GM19438 (cell line): Measurements from ENCODE around the gene KHDRBS2.
A peak's percentile ranks its signal among the peaks of the same experiment; 100 is the strongest.

Experiments used
- ATAC-seq: cut with Tn5 transposase; IDR thresholded peaks from one replicate; pipeline ENCODE4 v1.9.1; 2021; ENCODE audit warnings: low read depth; ENCODE audit not compliant: unreplicated experiment

KHDRBS2 gene

DNA sequence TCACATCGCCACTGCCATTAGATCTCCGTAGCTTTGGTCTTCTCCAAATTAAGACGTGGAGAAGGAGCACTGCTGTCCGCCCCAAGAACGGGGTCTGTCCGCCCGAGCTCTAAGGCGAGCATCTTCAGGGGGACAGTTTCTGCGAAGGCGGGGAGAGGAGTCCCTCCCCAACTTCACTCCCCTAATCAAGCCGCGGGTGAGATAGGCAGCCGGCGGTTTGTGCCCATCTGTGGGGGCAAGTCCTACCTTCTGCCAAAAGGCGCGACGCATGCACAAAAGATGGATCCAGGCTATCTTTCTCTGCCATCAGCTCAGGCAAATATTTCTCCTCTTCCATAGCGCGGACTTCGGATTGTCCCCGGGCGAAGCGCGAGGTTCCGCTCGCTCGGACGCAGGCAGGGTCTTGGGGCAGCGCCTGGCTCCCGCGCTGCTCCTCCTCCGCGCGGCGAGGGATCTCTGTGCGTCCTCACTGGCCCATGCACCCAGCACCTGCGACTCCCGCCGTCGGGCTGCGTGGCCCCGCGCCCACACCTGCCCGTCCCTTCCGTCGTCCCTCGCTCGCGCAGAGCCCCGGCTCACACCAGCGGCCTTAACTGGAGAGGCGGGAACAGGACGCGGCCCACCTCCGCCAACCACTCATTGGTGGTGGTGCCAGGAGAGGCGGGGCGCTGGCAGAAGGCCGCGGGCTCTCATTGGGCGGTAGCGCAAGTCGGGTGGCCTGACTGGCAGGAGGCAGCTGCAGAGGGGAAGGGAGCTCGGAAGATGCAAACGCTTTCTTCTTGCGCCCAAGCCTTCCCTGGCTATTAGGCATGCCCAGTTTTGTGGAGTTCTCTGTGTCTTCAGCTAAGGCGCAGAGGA, at the start of gene KHDRBS2:
Gene KHDRBS2, minus strand, starts transcription at position 614 of the 858 bp plus-strand sequence.
- ATAC-seq: peak; percentile 100

DNA sequence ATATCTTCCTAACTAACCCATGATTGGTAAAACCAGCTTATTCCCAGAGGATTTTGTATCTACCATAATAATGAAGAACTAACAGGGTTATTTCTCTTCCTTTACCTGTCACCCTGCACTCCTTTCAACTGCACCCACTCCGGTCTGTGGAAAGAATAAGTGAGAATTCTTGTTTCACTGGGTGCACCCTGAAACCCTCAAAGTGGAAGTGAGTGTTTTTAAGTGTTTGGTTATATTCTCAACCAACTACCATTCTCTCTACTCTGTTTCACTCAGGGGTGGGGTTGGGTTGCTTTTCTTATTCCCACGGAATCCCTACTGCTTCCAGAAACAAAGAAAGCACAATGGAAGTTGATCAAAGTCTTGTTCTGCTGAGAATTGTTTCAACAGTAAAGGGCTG, 42.6 kb upstream of the KHDRBS2 start:
- ATAC-seq: no peak

DNA sequence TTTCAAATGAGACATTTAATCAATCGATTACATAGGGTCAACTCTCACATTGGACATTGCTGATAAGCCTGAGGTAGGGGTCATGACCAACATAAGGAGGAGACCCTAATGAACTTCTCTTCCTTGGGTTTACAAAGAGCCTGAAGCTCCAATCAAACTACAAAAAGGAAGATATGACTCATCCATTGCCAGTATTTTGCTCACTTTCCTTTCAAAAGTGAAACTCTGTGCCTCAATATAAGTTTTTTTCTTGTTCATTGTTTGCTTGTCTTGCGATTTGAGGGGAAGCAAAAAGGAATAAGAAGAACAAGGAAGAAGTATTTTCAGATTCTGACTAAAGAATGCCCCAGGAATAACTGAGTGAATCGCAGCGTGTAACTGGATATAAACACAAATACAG, 38.8 kb upstream of the KHDRBS2 start:
- no peak for ATAC-seq

DNA sequence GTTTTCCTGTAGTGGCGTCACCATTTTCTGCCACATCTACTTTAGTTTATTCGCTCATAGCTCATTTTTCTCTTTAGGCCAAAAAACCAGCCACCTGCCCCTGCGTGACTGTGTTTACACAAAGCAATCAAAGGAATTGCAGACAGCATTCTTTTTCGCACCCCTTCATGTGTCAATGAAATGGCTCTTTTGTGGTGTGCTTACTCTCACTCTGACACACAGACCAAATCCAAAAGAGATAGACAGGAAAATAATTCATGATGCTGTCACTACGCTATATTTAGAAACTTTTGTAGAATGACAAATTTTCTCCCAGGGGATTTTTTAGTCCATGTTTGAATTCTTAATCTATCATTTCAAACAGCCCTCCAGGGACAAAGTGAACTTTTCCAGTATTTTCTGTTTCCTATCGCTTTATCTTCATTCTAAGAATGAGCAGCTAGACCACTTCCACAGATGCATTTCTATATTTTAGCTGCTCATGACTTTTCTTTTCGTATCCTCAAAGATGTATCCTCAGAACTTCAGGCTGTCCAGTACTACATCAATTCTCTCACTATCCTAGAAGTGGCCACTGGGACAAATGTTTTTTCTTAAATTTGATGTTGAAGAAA, 37.9 kb upstream of the KHDRBS2 start:
- ATAC-seq: no peak

DNA sequence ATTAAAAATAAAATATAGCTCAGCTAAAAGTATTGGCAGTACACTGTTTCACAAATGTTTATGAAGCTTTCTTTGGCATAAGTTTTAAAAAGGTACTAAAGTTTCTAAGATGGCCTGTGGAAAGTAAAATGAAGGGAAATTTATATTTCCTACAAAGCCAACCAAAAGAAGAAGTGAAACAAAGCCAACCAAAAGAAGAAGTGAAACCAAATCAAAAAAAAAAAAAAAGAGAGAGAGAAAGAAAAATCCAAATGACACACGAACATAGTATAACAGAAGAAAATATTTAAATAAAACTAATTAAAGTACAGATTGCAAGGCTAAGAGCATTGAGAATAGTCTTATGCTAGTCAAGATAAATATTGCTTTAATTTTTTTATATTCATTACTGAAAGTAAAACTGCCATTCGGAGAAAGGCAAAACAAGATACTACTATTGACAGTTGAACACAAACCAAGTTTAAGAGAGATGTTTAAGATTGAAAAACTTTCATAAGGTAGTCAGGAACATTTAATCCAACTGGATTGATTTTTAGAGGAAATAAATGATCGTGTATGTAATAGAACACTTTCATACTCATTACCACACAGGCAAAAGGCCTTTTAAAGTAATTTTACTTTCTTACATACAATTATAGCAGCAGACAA, 12.8 kb upstream of the KHDRBS2 start:
- peak; percentile 90 for ATAC-seq

DNA sequence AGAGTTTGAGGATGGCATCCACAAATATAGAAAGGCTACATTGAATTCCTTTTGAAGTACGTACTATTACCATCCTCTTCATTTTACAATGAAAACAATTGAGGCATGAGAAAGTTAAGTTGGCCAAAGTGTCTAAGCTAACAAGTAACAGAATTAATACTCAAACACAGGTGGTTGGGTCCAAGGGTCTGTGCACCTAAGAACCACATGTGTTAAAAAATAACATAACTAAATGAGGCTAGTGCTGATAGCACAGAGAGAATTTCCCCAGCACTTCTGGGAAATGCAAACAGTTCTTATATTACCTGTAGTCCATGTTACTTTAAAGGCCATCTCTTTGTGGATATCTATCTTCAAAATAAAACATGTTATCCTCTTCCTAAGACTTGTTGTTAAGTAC, 10.5 kb upstream of the KHDRBS2 start:
- ATAC-seq: no peak

DNA sequence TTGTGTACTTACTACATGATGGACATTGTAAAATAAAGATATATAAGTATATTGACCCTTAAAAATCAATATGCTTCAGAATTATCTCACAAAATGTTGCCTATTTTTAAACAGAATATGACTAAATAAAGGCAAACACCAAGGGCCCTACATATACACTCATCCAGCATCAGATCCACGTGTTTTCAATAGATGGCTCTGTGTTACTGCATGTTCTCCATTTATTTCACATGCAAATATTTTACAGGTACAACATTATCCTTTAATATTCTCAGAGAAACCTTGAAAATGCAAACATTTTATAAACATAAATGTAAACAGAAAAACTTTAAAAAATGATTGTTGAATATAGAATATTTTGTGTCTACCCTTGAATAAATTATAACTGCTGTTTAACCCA, 2.9 kb upstream of the KHDRBS2 start:
- no peak for ATAC-seq

GRCh38 chr6:62288562-62288961, 2.5 kb upstream of the KHDRBS2 start:
- no peak for ATAC-seq

DNA sequence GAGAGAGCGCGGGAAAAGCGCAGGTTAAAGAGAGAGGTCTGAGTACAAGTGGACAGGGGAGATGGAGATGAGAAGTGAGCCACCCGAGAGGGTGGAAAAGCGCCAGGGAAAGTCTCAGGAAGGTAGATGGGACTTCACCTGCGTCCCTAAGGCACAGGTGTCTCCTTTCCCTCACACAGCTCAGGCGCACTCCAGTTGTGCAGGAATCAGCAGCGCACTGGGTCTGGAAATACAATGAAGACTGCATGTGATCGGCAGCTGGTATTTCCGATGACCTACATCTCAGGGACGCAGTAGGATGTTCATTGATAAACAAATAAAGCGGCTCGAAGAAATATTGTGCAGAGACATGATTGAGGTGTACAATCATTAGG, 432 bp upstream of the KHDRBS2 start:
- ATAC-seq: peak; percentile 10

DNA sequence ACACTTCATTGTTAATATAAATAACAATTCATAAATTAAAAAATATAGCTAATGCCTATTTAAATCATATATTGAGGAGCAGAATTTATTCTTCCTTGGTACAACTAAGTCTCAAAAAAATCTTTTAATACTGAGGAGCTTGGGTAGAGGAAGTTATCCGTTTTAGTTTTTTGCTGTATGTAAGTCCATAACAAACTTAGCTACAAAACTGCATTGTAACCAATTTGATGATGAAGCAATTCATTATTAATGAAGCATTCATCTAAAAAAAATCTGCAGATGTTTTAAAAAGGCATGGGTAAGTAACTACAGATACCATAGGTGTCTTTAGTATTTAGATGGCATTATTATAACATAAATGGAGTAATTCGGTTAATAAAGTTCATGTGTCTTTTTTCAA, 1.3 kb downstream of the KHDRBS2 start:
- ATAC-seq: no peak

GRCh38 chr6:62283796-62284411, 2.1 kb downstream of the KHDRBS2 start:
- no peak for ATAC-seq

DNA sequence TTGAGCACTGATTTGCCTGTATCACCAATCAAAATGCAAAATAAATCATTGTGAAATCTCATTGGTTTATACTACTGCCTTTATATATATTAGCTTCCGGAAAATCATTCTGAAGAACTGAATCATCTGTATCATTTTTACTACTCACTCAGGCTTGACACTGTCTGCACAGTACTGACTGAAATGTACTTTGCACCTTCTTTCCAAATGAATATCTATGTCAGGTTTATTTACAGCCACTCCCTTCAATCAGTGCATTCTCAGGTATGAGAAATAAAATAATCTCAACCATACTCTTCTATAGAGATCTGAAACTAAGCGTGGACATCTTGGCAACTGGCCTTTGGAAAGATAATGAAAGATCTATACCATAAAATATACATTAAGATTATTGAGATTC, 2.7 kb downstream of the KHDRBS2 start:
- ATAC-seq: no peak

- no peak for ATAC-seq
Measured at GRCh38 chr6:62280099-62280498, 5.9 kb downstream of the KHDRBS2 start.

- ATAC-seq: no peak
Measured at GRCh38 chr6:62272114-62272513, 13.9 kb downstream of the KHDRBS2 start.

DNA sequence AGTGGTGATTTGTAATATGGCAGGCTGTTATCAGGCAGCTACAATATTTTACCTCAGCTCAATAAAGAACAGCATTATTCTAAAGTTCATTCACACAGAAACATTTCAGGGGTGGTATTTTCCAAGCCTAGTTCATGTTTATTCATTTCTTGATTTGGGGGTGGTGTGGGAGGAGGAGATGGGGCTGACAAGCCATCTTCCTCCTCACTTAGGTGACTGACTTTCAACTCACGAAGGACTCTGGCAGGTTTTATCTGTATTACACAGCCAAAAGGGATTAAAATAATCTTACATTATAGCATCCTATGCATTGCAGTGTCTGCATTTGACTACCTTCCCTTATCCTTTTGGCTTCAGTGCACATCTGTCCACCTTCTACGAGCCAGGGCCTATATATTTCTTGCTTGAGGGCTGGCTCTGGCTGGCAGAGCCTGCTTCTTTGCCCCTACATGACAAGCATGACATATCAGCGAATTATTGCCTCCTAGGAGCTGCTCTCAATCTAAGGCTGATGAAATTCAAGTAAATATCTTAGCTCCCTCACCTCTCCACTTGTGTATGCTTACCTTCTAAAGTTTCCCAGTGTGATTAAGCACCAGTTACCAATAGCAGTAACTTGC, 20.0 kb downstream of the KHDRBS2 start:
- ATAC-seq: no peak

GRCh38 chr6:62262283-62262682, 23.7 kb downstream of the KHDRBS2 start:
- no peak for ATAC-seq

DNA sequence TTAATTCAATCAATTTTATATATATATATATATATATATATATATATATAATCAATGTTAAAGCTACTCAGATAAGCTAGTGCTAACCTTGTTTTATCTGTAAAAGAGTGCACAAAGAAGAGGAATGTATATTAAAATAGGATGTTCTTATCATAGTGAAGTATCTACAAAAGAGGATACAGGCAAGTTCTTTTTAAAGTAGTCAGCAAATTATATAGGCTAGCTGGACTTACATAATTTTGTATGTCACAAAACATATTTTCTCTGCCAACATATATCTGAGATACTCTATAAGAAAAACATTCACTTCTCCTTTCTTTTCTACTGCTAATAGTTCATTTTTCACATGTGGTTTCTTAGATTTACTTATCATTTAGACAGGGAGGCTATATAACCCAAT, 39.9 kb downstream of the KHDRBS2 start:
- no peak for ATAC-seq

GRCh38 chr6:62236784-62237183, 49.2 kb downstream of the KHDRBS2 start:
- no peak for ATAC-seq

GRCh38 chr6:62229231-62229630, 56.8 kb downstream of the KHDRBS2 start:
- ATAC-seq: no peak

DNA sequence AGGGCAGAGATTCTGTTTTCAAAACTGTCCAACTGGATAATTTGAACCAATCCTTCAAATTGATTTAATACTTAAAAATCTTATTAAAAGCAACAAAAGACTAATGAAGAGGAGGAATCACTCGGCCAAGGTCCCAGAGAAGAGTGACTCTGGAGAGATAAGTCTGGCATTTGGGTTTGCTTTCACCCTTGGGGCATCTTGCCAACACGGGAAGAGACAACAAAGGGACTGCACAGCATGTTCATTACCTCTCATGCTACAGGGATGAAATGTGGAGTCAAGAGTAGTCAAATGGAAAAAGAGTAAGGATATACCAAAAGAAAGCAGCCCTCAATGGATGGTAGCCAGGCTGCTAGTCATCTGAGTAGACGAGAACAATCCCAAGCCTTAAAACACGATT, 68.2 kb downstream of the KHDRBS2 start:
- no peak for ATAC-seq

DNA sequence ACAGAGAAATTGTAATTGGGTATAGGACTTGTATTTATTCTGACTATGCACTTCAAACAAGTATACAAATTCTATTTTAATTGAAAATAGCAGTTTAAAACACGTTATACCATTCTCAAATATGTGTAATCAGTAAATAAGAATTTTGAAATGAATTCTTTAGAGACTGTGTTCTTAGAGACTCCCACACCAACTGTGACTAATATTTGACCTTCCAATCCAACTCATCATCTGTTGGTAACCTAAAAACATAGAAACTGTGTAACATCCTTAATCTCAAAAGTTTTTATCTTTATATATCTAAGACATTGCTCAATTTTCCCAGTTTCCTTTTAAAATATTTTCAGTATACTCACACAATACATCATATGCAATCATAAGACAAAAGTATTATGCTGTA, 83.9 kb downstream of the KHDRBS2 start:
- ATAC-seq: no peak
